ENCODE data around the gene WWOX. TPM values are rescaled to one million over a fixed set of nuclear protein-coding genes. Genes with fewer than 3 reads are reported as not detected.

The WWOX gene
- total RNA-seq, 1 donor from 2014 or later: 43.2 TPM

DNA sequence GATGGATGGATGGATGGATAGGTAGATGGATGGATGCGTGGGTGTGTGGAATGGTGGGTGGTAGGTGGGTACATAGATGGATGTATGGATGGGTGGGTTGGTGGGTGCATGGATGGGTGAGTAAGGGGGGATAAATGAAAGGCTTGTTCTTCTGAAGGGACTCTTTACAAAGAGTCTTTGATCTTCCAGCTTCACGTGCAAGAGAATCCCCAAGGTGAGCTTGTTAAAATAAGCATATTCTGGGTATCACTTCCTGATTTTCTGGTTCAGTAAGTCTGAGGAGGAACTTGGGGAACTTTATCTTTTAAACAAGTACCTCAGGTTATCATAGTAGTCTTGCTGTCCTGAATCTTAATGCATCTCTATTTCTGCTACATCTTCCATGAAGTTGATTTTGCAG, 862.0 kb downstream of the WWOX start:
- Mint-ChIP-seq H3K27ac (no peak overlapping the region), H3K4me1 (ENCODE audit: low read depth) (peaks cover 3% of the 10 kb centered on the region), H3K36me3 (ENCODE audit: insufficient read depth) (peaks cover 6% of the 10 kb centered on the region), H3K4me3 (ENCODE audit: low read depth) (no peak overlapping the region), H3K27me3 (no peaks in the 10 kb centered on the region), H3K9me3 (ENCODE audit: low read depth) (peaks cover 6% of the 10 kb centered on the region)
- DNase-seq (ENCODE audit: low spot score, unreplicated experiment): no peak
- TF ChIP-seq, protein P1, sequence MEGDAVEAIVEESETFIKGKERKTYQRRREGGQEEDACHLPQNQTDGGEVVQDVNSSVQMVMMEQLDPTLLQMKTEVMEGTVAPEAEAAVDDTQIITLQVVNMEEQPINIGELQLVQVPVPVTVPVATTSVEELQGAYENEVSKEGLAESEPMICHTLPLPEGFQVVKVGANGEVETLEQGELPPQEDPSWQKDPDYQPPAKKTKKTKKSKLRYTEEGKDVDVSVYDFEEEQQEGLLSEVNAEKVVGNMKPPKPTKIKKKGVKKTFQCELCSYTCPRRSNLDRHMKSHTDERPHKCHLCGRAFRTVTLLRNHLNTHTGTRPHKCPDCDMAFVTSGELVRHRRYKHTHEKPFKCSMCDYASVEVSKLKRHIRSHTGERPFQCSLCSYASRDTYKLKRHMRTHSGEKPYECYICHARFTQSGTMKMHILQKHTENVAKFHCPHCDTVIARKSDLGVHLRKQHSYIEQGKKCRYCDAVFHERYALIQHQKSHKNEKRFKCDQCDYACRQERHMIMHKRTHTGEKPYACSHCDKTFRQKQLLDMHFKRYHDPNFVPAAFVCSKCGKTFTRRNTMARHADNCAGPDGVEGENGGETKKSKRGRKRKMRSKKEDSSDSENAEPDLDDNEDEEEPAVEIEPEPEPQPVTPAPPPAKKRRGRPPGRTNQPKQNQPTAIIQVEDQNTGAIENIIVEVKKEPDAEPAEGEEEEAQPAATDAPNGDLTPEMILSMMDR (IDR thresholded peaks at IDR 0.05; ENCODE audit: unreplicated experiment): no peak

DNA sequence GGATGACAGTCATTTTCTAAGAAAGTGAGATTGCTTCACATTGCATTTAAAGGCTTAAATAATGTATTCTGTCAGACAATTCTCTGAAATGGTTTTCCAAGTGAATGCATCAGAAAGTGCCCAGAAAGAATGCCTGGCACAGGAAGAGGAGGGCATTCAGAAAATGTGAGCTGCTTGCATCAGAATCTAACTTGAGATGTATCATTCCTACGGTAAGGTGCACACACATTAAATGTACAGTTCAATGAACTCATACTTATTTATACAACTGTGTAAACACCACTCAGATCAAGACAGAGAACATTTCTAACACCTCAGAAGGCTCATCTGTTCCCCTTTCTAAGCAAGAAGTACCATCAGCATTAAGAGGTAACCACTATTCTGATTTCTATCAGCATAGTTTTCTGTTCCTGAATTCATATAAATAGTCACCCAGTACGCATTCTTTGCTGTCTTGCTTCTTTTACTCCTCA, 863.0 kb downstream of the WWOX start:
- DNase-seq (ENCODE audit: low spot score, unreplicated experiment): no peak
- peaks cover 3% of the 10 kb centered on the region for H3K4me1 Mint-ChIP-seq (ENCODE audit: low read depth)
- H3K4me3 Mint-ChIP-seq (ENCODE audit: low read depth): no peak overlapping the region
- peaks cover 6% of the 10 kb centered on the region for H3K36me3 Mint-ChIP-seq (ENCODE audit: insufficient read depth)
- peaks cover 6% of the 10 kb centered on the region for H3K9me3 Mint-ChIP-seq (ENCODE audit: low read depth)
- TF ChIP-seq, protein P1 (IDR thresholded peaks at IDR 0.05; ENCODE audit: unreplicated experiment): no peak
- no peak overlapping the region for H3K27ac Mint-ChIP-seq
- H3K27me3 Mint-ChIP-seq: no peaks in the 10 kb centered on the region

DNA sequence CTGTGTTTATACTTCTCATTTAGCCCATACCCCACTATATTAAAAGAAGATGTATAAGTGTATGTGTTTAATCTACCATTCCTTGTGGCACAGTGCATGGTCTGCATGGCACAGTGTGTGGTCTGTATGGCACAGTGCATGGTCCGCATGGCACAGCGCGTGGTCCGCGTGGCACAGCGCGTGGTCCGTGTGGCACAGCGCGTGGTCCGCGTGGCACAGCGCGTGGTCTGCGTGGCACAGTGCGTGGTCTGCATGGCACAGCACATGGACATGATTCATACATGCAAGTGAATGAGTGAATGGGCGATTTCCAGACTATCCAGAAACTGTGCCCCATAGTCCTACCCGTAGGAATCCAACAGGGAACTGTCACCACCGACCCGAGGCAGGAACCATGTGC, 868.5 kb downstream of the WWOX start:
- TF ChIP-seq, protein P1 (IDR thresholded peaks at IDR 0.05; ENCODE audit: unreplicated experiment): no peak
- Mint-ChIP-seq H3K36me3 (ENCODE audit: insufficient read depth) (peaks cover 6% of the 10 kb centered on the region), H3K4me3 (ENCODE audit: low read depth) (no peak overlapping the region), H3K27me3 (peaks cover 2% of the 10 kb centered on the region), H3K27ac (no peak overlapping the region), H3K9me3 (ENCODE audit: low read depth) (peaks cover 6% of the 10 kb centered on the region), H3K4me1 (ENCODE audit: low read depth) (peaks cover under 1% of the 10 kb centered on the region)
- no peak for DNase-seq (ENCODE audit: low spot score, unreplicated experiment)

DNA sequence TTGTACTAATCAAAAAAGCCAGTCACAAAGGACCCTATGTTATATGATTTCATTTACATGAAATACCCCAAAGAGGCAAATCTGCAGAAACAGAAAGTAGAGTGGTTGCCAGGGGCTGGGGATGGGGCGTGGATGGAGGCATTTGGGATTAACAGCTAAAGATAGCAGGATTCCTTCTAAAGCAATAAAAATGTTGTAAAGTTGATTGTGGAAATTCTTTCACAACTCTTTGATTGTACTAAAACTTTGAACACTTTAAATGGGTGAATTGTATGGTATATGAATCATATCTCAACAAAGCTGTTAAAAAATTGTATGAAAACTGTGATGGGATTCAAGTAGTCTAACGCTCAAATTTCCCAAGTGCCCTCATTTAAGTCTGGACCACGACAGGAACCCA, 870.3 kb downstream of the WWOX start:
- TF ChIP-seq, protein P1 (IDR thresholded peaks at IDR 0.05; ENCODE audit: unreplicated experiment): no peak
- Mint-ChIP-seq H3K27ac (no peak overlapping the region), H3K4me3 (ENCODE audit: low read depth) (no peak overlapping the region), H3K9me3 (ENCODE audit: low read depth) (no peaks in the 10 kb centered on the region), H3K4me1 (ENCODE audit: low read depth) (peaks cover 3% of the 10 kb centered on the region), H3K27me3 (peaks cover 2% of the 10 kb centered on the region), H3K36me3 (ENCODE audit: insufficient read depth) (peaks cover 1% of the 10 kb centered on the region)
- no peak for DNase-seq (ENCODE audit: low spot score, unreplicated experiment)

DNA sequence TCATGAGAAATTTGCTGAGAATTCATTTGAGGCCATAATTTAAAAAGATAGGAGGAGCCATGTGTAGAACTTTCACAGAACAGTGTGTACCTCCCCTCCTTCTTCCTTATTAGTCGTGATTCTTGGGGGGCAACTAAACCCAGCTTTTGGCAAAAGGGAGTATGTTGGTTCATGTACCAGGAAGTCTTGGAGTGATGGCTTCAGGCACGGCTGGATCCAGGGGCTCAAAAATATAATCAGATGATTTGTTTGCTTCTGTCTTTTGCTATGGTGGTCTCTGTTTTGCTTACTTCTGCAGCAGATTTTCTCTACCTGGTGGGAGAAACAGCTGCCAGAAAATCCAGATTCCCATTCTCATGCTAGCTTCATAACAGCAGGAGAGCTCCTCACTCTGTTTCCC, 871.2 kb downstream of the WWOX start:
- peaks cover under 1% of the 10 kb centered on the region for H3K36me3 Mint-ChIP-seq (ENCODE audit: insufficient read depth)
- no peak overlapping the region for H3K27ac Mint-ChIP-seq
- peaks cover 2% of the 10 kb centered on the region for H3K27me3 Mint-ChIP-seq
- no peaks in the 10 kb centered on the region for H3K9me3 Mint-ChIP-seq (ENCODE audit: low read depth)
- DNase-seq (ENCODE audit: low spot score, unreplicated experiment): no peak
- H3K4me1 Mint-ChIP-seq (ENCODE audit: low read depth): peaks cover 3% of the 10 kb centered on the region
- TF ChIP-seq, protein P1 (IDR thresholded peaks at IDR 0.05; ENCODE audit: unreplicated experiment): no peak
- H3K4me3 Mint-ChIP-seq (ENCODE audit: low read depth): no peak overlapping the region
